IPS-18a (cell line): ENCODE results near the gene BRD3.

Experiments used
- H3K27ac ChIP-seq: one replicate; pipeline ENCODE4 v1.5.1; 2013; ENCODE audit warnings: low read length
- H3K27me3 ChIP-seq: one replicate; pipeline ENCODE4 v1.6.1; 2013; ENCODE audit warnings: mild to moderate bottlenecking, low read length; ENCODE audit not compliant: control insufficient read depth, insufficient read depth
- H3K36me3 ChIP-seq: one replicate; pipeline ENCODE4 v1.6.1; 2013; ENCODE audit warnings: low read depth, low read length; ENCODE audit not compliant: control insufficient read depth
- H3K4me1 ChIP-seq: one replicate; pipeline ENCODE4 v1.6.1; 2013; ENCODE audit warnings: low read depth, low read length; ENCODE audit not compliant: control insufficient read depth
- H3K4me3 ChIP-seq: one replicate; pipeline ENCODE4 v1.5.1; 2013; ENCODE audit warnings: low read length
- H3K9ac ChIP-seq: one replicate; pipeline ENCODE4 v1.6.1; 2013; ENCODE audit warnings: mild to moderate bottlenecking, low read length, moderate library complexity
- H3K9me3 ChIP-seq: one replicate; pipeline ENCODE4 v1.6.1; 2013; ENCODE audit warnings: low read depth, low read length; ENCODE audit not compliant: control insufficient read depth

Gene BRD3

GRCh38 chr9:134051319-134051718 is 16.5 kb downstream of the BRD3 start:
- Histone ChIP-seq H3K9ac (no peak overlapping the region), H3K4me3 (no peak overlapping the region), H3K27ac (no peak overlapping the region), H3K27me3 (no peaks in the 10 kb centered on the region), H3K9me3 (no peaks in the 10 kb centered on the region), H3K36me3 (peaks cover 58% of the 10 kb centered on the region), H3K4me1 (no peaks in the 10 kb centered on the region)

- Histone ChIP-seq H3K9me3 (no peaks in the 10 kb centered on the region), H3K4me1 (no peaks in the 10 kb centered on the region), H3K27me3 (no peaks in the 10 kb centered on the region), H3K9ac (no peak overlapping the region), H3K36me3 (peaks cover 61% of the 10 kb centered on the region), H3K27ac (no peak overlapping the region), H3K4me3 (no peak overlapping the region)
Observed at GRCh38 chr9:134050726-134051125, 17.1 kb downstream of the BRD3 start.

DNA sequence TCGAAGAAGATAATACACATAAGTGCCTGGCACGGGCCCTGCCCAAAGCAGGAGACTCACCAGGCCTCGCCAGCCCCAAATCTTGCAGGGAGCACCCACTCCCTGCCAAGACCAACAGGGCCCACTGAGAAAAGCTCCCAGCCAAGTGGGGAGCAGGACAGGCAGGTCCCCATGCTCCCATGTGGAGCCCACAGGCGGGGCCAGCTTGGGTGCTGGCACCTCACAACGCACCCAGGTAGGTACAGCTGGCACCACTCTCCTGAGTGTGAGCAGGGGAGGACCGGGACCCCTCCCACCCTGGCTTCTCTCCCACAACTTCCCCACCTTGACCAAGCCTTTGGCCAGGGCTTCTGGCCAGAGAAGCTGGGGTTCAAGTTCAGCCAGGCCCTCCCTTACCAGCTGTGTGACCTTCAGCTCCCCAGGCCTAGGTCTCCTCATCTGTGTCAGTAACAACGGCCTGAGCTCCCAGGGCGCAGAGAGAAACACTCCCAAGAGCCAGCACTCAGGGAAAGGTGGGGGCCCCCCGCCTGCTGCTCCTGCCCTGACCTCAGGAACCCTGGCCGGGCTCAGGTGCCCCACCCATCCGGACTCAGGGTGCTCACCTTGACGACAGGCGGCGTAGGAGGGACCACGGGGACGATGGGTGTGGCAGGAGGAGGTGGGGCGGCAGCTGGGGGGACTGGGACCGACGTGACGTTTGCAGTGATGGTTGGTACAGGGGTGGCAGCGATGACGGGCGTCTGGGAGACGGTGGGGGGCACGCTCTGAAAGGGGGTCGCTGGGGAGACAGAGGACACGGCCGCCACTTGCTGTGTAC is 17.8 kb downstream of the BRD3 start:
- Histone ChIP-seq H3K4me3 (no peak overlapping the region), H3K27me3 (no peaks in the 10 kb centered on the region), H3K27ac (no peak overlapping the region), H3K9ac (no peak overlapping the region), H3K9me3 (no peaks in the 10 kb centered on the region), H3K4me1 (no peaks in the 10 kb centered on the region), H3K36me3 (peaks cover 68% of the 10 kb centered on the region)

- peaks cover 76% of the 10 kb centered on the region for H3K36me3 ChIP-seq
- H3K9me3 ChIP-seq, result no peaks in the 10 kb centered on the region
- no peaks in the 10 kb centered on the region for H3K27me3 ChIP-seq
- H3K4me3 ChIP-seq, result no peak overlapping the region
- no peaks in the 10 kb centered on the region for H3K4me1 ChIP-seq
- H3K27ac ChIP-seq, result no peak overlapping the region
- H3K9ac ChIP-seq, result no peak overlapping the region
Observed at GRCh38 chr9:134049236-134049635, 18.6 kb downstream of the BRD3 start.

- Histone ChIP-seq H3K27ac (no peak overlapping the region), H3K9me3 (no peaks in the 10 kb centered on the region), H3K4me3 (no peak overlapping the region), H3K4me1 (no peaks in the 10 kb centered on the region), H3K9ac (no peak overlapping the region), H3K27me3 (no peaks in the 10 kb centered on the region), H3K36me3 (peaks cover 82% of the 10 kb centered on the region)
Observed at GRCh38 chr9:134048582-134048968, 19.3 kb downstream of the BRD3 start.

DNA sequence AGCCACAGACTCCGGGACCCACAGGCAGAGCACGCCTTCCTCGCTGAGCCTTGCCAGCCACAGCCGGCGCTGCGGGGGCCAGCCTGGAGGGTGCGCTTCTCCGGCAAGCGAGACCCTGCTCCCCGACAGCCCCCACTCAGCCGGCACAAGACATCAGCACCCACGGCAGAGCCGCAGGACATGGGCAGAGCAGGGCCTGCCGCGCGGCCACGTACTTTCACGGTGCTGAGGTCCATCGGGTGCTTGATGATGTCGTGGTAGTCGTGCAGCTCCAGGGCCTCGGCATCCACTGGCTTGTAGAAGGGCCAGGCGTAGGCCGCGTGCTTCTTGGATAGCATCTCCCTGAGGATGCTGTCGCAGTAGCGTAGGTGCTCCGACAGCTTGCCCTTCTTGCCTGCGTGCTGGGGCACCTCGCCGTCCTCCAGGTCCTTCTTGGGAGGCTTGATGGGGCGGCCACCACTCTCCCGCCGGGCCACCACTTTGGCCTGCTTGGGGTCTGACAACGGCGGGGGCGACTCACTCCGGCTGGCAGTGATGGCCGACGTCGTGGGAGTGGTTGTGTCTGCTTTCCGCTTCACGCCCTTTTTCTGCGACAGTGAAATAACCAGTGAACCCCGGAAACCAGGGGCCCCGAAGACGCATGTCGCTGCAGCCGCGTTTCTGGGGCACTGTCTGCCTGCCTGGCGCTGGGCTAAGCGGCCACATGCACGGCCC is 19.8 kb downstream of the BRD3 start:
- Histone ChIP-seq H3K27ac (no peak overlapping the region), H3K4me1 (no peaks in the 10 kb centered on the region), H3K9ac (no peak overlapping the region), H3K27me3 (no peaks in the 10 kb centered on the region), H3K9me3 (no peaks in the 10 kb centered on the region), H3K4me3 (no peak overlapping the region), H3K36me3 (peaks cover 81% of the 10 kb centered on the region)

DNA sequence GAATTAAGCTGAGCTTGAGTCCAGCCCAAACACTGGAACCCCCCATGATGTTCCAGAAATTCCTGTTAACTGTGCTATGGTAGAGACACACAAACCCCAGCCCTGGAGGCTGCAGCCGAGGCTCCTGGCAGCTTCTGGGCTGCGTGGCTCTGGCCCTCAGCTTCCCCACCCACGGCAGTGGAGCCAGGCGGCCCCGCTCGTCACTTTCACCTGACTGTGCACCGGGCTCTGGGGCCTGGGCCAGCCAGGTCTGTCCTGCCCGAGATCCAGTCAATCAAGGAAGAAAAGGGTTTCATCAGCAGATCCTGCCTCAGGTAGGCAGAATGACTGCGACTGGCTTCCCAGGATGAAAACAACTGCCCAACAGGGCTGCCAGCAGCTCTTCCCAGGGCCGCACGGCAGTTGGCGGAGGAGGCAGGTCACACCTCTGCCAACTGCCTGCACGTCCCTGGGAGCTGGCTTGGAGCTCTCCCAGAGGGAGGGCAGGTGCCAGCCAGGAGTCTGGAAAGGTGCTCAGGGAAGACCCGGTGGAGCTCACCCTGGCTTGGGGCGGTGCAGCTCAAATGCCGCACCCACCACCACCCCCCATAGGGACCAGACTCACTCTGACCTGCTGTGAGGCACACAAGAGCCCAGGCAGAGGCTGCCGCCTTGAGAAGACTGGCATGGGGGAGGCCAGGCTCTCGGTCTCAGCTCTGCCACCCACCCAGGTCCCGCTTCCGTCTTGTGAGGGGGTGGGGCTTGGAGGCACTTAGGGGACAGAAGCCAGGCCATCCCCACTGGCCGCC is 20.7 kb downstream of the BRD3 start:
- H3K4me3 ChIP-seq, result no peak overlapping the region
- H3K9ac ChIP-seq, result no peak overlapping the region
- H3K27me3 ChIP-seq, result no peaks in the 10 kb centered on the region
- no peak overlapping the region for H3K27ac ChIP-seq
- H3K9me3 ChIP-seq, result no peaks in the 10 kb centered on the region
- H3K36me3 ChIP-seq, result peaks cover 72% of the 10 kb centered on the region
- no peaks in the 10 kb centered on the region for H3K4me1 ChIP-seq

- no peak overlapping the region for H3K9ac ChIP-seq
- no peak overlapping the region for H3K27ac ChIP-seq
- H3K27me3 ChIP-seq, result no peaks in the 10 kb centered on the region
- no peaks in the 10 kb centered on the region for H3K4me1 ChIP-seq
- no peak overlapping the region for H3K4me3 ChIP-seq
- no peaks in the 10 kb centered on the region for H3K9me3 ChIP-seq
- H3K36me3 ChIP-seq, result peaks cover 73% of the 10 kb centered on the region
Observed at GRCh38 chr9:134045841-134046544, 21.8 kb downstream of the BRD3 start.

DNA sequence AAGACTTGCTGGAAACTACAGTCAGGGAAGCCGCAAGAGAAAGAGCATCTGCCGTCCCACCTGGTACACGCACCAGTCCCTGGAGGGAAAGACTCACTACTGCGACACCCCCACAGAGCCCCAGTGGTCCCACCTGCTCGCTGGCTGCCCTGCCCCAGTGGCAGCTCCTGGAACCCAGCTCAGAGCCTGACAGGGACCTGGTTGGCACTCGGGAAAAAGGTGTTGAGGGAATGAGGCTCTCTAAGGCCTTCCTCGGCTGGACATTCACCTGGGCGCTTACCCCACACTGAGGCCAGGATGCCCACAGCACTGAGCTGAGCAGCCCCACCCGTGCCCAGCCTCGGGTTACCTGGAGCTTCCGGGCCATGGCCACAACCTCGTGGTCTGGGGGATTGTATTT is 22.9 kb downstream of the BRD3 start:
- Histone ChIP-seq H3K9me3 (no peaks in the 10 kb centered on the region), H3K4me1 (no peaks in the 10 kb centered on the region), H3K27ac (no peak overlapping the region), H3K36me3 (peaks cover 65% of the 10 kb centered on the region), H3K9ac (no peak overlapping the region), H3K4me3 (no peak overlapping the region), H3K27me3 (no peaks in the 10 kb centered on the region)

GRCh38 chr9:134043531-134043988 is 24.3 kb downstream of the BRD3 start:
- H3K27ac ChIP-seq, result no peak overlapping the region
- H3K36me3 ChIP-seq, result peaks cover 64% of the 10 kb centered on the region
- H3K9ac ChIP-seq, result no peak overlapping the region

GRCh38 chr9:134041649-134041962 is 26.2 kb downstream of the BRD3 start:
- Histone ChIP-seq H3K36me3 (peaks cover 49% of the 10 kb centered on the region), H3K4me1 (no peaks in the 10 kb centered on the region), H3K4me3 (no peak overlapping the region), H3K27me3 (no peaks in the 10 kb centered on the region), H3K9ac (no peak overlapping the region), H3K27ac (no peak overlapping the region), H3K9me3 (no peaks in the 10 kb centered on the region)

More at GRCh38 chr9:134043531-134043988, 24.3 kb downstream of the BRD3 start:
- no peaks in the 10 kb centered on the region for H3K9me3 ChIP-seq
- H3K27me3 ChIP-seq, result no peaks in the 10 kb centered on the region
- no peaks in the 10 kb centered on the region for H3K4me1 ChIP-seq
- H3K4me3 ChIP-seq, result no peak overlapping the region
